ENCODE results near the gene CEP192. TPM values are rescaled to one million over a fixed set of nuclear protein-coding genes. Genes with fewer than 3 reads are reported as not detected.
"Not testable (repeated sequence)": the region's sequence is repeated elsewhere in the genome, so short reads cannot be mapped to it uniquely, and the experiment has no call there.

Gene CEP192
- total RNA-seq, 4 donors from 2014 or later: 16.5 to 41.2 (median 30.0) TPM

GRCh38 chr18:13095466-13095865 is 104.3 kb downstream of the CEP192 start:
- peaks cover 0 to 86% (median 21%) of the 10 kb centered on the region in 3 donors for H3K36me3 ChIP-seq
- WGBS, 2 donors: 95 to 98% methylated on average over 12 of the region's 12 CpGs
- H3K4me1 ChIP-seq: no peaks in the 10 kb centered on the region
- TF ChIP-seq EP300 (IDR thresholded peaks at IDR 0.05) (no peak), POLR2A (IDR thresholded peaks at IDR 0.05) (no peak)
- TF ChIP-seq, protein P1, sequence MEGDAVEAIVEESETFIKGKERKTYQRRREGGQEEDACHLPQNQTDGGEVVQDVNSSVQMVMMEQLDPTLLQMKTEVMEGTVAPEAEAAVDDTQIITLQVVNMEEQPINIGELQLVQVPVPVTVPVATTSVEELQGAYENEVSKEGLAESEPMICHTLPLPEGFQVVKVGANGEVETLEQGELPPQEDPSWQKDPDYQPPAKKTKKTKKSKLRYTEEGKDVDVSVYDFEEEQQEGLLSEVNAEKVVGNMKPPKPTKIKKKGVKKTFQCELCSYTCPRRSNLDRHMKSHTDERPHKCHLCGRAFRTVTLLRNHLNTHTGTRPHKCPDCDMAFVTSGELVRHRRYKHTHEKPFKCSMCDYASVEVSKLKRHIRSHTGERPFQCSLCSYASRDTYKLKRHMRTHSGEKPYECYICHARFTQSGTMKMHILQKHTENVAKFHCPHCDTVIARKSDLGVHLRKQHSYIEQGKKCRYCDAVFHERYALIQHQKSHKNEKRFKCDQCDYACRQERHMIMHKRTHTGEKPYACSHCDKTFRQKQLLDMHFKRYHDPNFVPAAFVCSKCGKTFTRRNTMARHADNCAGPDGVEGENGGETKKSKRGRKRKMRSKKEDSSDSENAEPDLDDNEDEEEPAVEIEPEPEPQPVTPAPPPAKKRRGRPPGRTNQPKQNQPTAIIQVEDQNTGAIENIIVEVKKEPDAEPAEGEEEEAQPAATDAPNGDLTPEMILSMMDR (IDR thresholded peaks at IDR 0.05): no peak
- H3K27me3 ChIP-seq: no peaks in the 10 kb centered on the region
- no peak overlapping the region for H3K4me3 ChIP-seq
- no peak for DNase-seq (ENCODE audit: low spot score in 2 of 2)
- H3K9me3 ChIP-seq: no peaks in the 10 kb centered on the region
- H3K27ac ChIP-seq: no peak overlapping the region

DNA sequence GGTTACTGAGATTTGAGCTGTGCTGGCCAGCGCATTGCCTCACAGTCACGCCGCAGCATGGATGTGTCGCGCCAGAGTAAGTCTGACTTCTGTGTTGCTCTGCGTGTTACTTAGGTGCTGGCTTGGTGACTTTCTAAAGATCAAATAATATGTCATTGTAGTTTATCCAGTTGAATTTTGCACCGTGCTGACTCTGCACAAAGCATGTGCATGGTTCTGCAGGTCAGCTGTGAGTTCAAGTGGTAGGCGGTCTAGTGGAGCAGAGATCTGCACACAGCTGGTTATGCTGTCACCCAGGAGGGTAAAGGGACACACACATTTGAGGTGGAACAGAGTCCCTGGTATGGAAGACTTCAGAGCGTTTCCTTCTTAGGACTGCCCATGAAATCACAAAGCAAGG is 105.1 kb downstream of the CEP192 start:
- Histone ChIP-seq H3K27me3 (no peaks in the 10 kb centered on the region), H3K4me1 (no peaks in the 10 kb centered on the region), H3K4me3 (no peak overlapping the region), H3K36me3 (peaks cover 0 to 86% (median 21%) of the 10 kb centered on the region in 3 donors), H3K9me3 (no peaks in the 10 kb centered on the region), H3K27ac (no peak overlapping the region)
- TF ChIP-seq EP300 (IDR thresholded peaks at IDR 0.05) (no peak), POLR2A (IDR thresholded peaks at IDR 0.05) (no peak)
- TF ChIP-seq, protein P1 (IDR thresholded peaks at IDR 0.05): no peak
- 91 to 98% methylated on average over 9 of the region's 9 CpGs for WGBS, 2 donors
- DNase-seq (ENCODE audit: low spot score in 2 of 2): no peak

DNA sequence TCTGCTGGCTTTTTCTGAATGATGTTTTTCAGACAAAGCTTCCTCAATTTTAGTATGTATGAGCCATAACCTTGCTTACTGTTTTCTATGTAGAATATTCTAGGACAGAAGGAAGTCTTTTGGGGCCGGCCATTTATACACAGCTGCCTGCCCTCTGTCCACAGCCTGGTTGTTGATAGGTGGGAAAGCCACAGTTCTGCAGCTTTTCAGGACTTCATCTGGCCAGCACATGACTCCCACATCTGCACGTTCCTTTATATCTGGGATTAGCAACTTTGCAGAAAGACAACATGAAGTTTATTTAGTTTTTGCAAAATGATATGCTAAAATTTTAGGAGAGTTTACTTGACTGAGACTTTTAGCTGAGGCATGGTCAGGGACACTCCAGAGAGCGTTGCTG is 105.6 kb downstream of the CEP192 start:
- peaks cover 0 to 90% (median 23%) of the 10 kb centered on the region in 3 donors for H3K36me3 ChIP-seq
- no peaks in the 10 kb centered on the region for H3K9me3 ChIP-seq
- no peak overlapping the region for H3K27ac ChIP-seq
- H3K27me3 ChIP-seq: no peaks in the 10 kb centered on the region
- no peak overlapping the region for H3K4me3 ChIP-seq
- 86 to 94% methylated on average over 3 of the region's 3 CpGs for WGBS, 2 donors
- H3K4me1 ChIP-seq: no peaks in the 10 kb centered on the region
- TF ChIP-seq EP300 (IDR thresholded peaks at IDR 0.05): no peak
- TF ChIP-seq POLR2A (IDR thresholded peaks at IDR 0.05): no peak
- TF ChIP-seq, protein P1 (IDR thresholded peaks at IDR 0.05): no peak
- DNase-seq (ENCODE audit: low spot score in 2 of 2): no peak

GRCh38 chr18:13098104-13098503 is 106.9 kb downstream of the CEP192 start:
- H3K9me3 ChIP-seq; H3K4me3 ChIP-seq; H3K27ac ChIP-seq; H3K4me1 ChIP-seq; H3K27me3 ChIP-seq; DNase-seq (ENCODE audit: low spot score in 2 of 2): not testable (repeated sequence)
- H3K36me3 ChIP-seq: peaks cover 0 to 94% (median 34%) of the 10 kb centered on the region in 3 donors
- 93 to 97% methylated on average over 15 to 25 of the region's 26 CpGs for WGBS, 2 donors

GRCh38 chr18:13099113-13099512 is 108.0 kb downstream of the CEP192 start:
- WGBS, 2 donors: 97% methylated on average over 10 of the region's 10 CpGs
- Histone ChIP-seq H3K36me3 (peaks cover 0 to 94% (median 35%) of the 10 kb centered on the region in 3 donors), H3K9me3 (no peaks in the 10 kb centered on the region), H3K27me3 (no peaks in the 10 kb centered on the region), H3K4me3 (no peak overlapping the region), H3K27ac (no peak overlapping the region), H3K4me1 (no peaks in the 10 kb centered on the region)
- no peak for DNase-seq (ENCODE audit: low spot score in 2 of 2)
- TF ChIP-seq POLR2A (IDR thresholded peaks at IDR 0.05) (no peak), EP300 (IDR thresholded peaks at IDR 0.05) (no peak)
- TF ChIP-seq, protein P1 (IDR thresholded peaks at IDR 0.05): no peak

All from tibial nerve (tissue), 4 donors.